ENCODE measurements around the gene ORC1.
"Not testable (repeated sequence)": the region's sequence is repeated elsewhere in the genome, so short reads cannot be mapped to it uniquely, and the experiment has no call there.

Gene ORC1

DNA sequence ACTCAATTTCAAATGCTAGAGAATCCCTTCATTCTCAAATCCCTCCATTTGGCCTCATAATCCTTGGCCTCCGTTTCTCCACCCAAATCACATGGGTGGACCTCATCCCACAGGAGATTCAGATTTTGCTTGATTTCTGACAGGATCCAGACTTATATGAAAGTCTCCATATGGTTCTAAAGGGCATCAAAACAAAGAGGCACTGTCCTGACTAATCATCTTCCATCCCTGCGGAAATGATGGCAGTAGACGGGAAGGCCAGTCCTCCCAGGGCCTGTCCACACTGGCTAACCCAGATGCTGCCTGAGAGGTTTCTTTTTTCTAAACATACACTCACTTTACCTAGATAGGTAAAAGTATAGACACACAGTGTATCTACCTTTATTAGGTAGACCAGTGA, 18.8 kb downstream of the ORC1 start:
- DNase-seq: no peak

DNA sequence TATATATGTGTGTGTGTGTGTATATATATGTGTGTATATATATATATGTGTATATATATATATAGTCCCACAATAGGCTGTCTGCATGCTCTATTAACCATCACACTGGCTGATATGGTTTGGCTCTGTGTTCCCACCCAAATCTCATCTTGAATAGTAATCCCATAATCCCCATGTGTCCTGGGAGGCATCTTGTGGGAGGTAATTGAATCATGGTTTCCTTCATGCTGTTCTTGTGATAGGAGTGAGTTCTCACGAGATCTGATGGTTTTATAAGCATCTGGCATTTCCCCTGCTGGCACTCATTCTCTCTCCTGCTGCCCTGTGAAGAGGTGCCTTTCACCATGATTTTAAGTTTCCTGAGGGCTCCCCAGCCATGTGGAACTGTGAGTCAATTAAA, 34.4 kb downstream of the ORC1 start:
- not testable (repeated sequence) for DNase-seq

DNA sequence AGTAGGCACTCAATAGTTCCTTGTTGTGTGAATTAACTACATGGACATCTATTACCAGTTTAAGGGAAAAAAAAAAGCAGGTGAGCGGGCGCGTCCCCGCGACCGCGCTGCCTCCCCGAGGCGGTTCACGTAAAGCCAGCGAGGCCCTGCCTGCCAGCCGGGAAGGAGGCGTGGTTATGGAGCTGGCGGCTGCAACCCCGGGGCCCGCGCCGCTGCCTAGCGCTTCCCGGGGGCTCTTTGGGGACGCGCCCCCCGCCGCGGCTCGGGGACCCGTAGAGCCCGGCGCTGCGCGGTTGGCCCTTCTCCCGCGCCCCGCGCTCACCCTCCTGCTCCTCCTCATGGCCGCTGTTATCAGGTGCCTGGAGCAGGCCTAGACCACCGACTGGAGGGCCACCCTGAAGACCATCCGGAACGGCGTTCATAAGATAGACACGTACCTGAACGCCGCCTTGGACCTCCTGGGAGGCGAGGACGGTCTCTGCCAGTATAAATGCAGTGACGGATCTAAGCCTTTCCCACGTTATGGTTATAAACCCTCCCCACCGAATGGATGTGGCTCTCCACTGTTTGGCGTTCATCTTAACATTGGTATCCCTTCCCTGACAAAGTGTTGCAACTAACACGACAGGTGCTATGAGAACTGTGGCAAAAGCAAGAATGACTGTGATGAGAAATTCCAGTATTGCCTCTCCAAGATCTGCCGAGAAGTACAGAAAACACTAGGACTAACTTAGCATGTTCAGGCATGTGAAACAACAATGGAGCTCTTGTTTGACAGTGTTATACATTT, 35.6 kb downstream of the ORC1 start:
- peak; percentile 62 for DNase-seq

DNA sequence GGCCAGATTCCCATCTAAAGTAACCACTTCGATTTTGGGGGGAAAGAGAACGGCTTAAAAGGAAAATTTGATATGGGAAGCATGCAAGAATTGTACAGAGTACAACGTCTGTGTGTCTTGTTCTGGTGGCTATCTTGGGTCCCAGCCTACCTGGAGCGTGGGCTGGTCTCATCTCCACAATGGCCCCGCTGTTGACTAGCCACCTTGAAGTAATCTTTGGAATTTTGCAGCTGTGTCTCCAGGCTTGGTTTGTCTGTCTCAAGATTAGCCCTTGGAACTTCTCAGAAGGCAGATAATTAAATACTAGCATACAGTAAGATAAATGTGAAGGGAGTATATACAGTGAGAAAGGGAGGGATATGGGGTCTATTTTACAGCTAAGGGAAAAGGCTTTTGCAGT, 37.0 kb downstream of the ORC1 start:
- DNase-seq: no peak

DNA sequence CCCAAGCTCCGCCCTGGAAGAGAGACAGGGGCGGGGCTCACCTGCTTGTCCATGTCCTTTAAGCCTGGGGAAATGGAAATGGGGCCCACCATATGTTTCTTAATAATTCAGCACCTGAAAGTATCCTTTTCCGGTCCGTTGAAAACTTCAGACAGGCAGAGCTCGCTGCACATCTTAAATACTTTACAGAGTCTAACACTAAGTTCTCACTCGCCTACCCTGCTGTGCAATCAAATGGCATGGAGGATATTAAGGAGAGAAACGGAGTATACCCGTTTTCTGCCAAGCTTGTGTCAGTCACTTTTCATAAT, 37.8 kb downstream of the ORC1 start:
- DNase-seq: no peak

DNA sequence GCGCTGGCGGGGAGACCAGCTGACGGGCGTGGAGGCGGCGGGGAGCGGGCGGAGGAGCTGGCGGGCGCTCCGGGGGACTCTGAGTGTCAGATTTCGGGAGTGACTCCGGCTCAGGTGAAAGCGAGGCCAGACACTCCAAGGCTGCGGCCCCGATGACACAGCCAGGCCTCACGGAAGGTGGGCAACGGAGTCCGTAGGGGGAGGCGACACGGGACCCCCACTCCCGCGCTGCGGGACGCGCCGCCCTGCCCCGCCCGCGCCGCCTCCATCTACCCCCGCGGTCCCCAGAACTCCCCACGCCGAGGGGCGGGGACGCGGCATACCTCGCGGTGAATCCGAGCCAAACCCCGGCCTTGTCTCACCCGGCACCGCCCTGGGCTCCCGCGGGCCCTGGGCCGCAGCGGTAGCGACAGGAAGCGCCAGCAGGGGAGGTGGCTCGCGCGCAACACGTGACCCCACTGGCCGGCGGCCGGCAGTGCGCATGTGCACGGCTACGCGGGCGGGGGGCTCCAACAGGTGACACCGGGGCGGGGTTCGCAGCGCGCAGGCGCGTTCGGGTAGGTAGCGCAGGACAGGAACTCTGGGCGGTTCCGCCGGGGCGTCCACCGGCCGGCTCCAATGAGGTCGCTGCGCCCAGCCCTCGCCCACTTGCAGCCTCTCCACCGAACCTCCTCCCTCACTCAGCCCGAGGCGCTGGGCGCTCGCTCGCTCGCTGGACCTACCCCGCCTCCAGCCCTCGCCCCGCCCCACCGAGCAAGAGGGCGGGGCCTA, 38.3 kb downstream of the ORC1 start, which contains the start of gene CC2D1B:
Gene CC2D1B (minus strand): TSS at position 460 of the 771 bp plus-strand sequence. CDS start 1,585 bp downstream, outside the sequence.
- peak; percentile 100 for DNase-seq

DNA sequence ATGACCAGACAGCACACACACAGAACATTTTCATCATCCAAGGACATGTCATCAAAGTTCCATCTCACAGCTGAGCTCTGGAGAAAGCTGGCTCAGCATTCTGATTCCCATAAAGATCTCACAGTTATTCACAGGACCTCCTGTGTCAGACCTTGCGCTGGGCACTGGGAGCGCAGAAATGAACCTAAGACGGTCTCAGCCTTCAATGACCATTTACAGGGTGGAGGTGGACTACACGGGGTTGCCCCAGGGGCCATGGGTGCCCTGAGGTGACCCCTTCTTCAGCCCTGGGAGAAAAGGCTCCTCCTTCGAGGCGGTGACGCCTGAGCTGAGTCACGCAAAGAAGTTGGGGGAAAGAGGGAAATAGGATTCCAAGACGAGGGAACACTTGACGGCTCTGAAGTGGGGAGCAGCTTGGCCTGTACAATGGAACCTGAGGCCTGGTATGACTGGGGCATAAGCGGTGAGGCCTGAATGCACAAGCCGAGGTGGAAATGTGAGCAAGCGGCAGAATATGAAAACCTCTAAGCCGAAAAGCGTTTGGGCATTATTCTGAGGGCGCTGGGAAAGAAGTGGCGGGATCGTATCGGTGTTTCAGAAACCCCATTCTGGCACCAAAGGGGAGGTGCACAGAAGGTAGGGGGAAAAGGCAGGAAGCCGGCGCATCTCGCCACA, 39.0 kb downstream of the ORC1 start:
- no peak for DNase-seq

DNA sequence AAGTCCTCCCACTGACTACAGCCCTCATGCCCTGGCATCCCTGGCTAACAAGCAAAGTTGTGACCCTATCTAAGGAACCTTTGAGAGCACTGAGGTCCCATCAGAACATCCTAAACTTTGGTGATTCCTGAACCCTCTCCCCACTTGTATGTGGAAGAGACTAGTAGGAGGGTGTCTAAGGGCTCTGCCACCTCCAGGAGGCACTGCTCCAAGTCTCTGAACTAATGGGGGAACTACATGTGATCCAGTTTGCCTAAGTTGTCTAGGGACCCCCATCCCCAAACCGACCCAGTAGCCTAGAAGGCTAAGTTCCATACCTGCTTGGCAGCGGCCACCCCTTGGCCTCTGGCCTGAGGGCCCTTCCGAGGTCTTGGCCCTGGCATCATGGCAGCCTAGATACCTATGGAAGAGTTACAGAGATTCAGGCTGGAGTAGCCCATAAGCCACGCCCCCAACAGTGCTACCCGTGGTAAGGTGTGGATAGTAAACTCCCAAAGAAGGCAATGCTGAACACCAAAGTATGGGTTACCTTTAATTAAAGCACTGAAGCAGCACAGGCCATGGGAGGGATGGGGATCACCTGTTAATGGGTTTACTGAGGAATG, 39.9 kb downstream of the ORC1 start:
- no peak for DNase-seq

DNA sequence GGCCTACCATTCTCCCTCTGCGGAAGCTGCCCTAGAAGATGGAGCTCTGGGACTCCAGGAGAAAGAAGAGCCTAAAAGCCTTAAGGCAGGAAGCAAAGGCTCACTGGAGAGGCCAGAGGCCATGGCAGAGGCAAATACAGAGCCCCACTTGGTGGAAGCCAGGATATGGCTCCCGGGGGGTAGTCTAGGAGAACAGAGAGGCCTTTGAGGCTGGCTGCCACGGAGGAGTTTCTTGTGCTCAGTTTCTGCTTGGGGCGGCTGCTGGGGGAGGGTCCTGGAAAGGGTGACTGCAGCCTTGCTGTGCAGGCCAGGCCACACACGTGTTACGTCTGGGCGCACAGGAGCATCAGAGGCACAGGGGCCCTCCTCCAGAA, 43.6 kb downstream of the ORC1 start:
- no peak for DNase-seq

DNA sequence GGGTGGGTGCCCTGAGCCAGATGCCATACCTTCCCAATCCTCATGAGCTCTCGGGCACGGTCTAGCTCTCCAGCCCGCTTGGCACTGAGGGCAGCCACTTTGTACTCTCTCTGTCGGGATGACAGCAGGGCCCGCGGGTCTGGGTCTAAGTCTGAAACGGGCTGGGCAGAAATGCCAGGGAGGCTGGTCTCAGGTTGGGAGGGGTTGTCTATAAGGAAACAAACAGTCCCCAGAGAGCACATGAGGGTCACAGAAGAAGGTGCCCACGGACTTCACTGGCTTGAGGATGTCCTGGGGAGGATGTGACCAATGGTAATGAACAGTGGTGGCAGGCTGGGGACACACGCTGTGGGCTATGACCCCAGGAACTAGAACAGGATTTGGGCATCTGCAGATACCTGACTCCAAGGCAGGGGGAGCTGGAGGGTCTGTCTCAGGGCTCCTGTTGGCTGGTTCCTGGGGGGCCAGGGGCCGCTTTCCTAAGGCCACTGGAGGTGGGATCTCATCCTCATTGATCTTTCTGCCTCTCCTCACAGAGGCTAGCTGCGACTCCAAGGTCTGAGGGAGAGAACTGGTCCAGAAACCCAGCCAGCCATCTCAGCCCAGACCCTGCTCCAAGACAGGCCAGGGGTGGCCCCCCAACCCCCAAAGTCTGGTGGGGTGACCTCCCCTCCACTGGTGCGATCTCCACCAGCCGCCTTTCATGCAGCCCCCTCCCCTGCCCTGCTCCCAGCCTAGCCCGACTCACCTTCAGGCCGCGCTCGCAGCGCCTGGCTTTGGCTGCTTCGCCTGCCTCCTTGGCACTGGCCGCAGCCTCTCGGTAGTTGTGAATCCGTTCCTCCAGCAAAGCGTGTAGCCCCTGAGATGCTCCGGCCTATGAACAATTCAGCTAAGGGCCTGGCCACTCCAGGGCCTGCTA, 44.3 kb downstream of the ORC1 start:
- DNase-seq: no peak

DNA sequence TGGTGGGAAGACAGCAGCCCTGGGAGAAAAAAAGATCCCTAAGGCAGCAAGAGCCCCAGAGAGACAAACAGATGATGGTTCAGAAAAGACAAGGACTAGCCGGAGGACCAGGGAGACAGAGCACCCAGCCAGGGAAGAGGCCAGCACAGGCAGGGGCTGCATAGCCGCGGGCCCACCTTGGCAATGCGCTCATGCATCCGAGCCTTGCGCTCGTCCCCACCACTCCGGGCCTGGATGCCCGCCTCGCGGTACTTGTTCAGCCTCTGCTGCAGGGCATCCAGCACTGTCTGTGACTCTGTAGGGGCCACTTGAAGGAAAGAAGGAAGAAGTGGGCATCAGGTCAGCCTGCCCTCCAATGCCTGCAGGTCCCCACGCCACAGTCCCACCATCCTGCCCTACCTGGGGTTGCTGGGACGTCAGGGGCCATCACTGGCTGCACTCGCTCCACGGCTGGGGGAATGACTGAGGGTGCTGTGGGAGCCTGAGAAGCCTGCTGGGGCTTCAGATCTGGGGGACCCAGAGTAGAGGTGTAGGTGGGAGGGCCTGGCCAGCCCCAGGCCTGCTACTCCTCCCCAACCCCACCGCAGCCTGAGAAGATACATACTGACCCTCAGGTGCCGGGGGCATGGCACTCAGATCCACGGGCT, 45.2 kb downstream of the ORC1 start:
- DNase-seq: no peak

DNA sequence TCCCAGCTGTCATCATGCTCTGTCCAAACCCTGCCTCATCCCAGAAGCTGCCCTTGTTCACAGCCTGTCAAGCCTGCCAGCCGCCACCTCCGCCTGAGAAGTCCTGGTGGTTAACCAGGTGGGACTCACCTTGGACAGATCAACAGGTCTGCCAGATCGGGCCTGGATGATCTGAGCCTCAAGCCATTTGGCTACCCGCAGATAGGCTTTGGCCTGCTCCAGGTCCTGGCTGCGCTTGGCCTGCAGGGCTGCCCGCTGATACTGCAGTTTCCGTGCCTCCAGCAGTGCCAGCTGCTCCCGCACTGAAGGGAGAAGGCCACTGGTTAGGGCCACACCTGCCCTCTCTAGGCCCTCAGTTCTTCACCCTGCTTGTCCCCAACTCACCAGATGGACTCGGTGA, 46.8 kb downstream of the ORC1 start:
- no peak for DNase-seq

DNA sequence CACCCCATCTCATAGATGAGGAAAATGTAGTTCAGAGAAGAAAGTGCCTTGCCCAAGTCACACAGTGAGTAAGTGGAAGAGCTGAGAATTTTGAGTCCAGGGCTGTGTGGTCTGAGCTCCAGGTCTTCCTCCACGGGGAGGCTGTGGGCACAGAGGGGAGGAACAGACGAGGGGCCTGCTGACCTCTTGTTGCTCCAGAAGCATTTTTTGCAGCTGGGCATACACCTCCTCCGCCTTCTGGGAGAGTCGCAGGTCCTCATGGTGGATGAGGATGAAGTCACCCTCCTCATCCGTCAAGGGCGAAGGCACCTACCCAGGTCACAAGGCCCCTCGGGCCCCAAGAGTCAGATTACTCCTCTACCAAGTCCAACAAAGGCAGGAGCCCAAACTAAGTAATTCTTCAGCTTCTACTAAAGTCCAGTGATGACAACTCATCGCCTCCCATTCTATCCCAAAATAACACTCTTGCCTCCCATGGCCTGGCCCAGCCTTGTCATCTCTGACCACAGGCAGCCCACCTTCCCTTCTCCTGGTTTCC, 47.3 kb downstream of the ORC1 start:
- no peak for DNase-seq

DNA sequence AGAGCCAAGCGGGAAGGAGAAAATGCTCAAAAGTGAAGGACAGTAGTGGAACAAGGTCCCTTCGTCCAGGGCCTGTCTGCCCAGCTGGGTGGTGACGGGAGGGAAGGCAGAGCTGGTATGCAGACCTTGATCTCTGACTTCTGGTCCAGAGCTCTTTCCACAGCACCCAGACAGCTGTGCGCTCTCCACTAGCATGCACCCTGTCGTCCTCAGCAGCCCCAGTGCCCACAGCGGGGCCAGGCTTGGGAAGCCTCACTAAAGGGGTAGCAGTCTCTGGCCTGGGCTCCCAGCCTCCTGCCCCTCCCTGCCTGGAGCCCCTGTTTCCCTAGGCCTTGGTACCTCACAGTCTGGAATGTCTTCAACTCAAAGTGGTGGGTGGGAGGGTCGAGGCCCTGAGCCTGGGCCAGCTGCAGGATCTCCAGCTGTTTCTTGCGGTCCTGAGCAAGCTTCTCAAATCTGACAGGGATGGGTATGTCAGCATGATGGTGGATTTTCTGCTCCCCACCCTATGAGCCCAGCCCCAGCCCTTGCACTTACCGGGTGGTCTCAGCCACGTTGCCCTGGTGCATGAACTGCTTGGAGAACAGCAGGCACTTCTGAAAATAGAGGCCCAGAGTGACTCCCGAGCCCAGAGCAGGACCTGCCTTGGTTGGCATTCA, 48.2 kb downstream of the ORC1 start:
- no peak for DNase-seq

DNA sequence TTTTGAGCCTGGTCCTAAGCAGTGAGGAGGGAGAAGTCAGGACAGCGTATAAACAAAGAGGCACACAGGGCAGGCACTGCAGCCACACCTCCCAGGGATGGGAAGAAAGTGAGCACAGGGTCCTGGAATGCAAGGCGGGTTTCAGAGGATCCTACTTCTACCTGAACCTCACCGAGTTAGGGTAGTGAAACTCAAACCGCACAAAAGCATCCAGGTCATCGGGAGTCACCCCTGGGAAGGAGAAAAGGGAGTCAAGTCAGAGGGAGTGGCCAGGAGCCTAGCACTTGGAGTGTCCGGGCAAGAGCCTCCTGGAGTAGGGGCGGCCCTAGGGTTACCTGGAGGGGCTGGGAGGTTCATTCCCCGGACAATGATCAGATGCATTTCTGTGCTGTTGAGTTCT, 48.8 kb downstream of the ORC1 start:
- no peak for DNase-seq

DNA sequence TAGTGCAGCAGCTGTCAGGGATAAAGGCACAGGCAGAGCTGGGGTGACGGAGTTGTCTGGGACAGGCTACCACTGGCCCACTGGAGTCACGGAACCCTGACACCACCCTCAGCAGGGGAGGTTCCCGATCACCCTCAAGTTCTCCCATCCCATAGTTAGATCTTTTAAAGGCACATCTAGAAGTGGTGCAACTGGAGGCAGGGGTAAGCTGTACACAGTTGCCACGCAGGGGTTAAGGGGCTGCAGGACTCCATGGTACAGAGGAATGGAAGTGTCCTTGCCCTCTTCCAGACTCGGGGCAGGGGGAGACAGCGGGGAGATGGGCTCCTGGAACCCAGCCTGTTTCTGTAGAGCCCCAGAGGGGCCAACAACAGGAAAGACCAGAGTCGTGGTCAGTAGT, 51.5 kb downstream of the ORC1 start:
- no peak for DNase-seq

DNA sequence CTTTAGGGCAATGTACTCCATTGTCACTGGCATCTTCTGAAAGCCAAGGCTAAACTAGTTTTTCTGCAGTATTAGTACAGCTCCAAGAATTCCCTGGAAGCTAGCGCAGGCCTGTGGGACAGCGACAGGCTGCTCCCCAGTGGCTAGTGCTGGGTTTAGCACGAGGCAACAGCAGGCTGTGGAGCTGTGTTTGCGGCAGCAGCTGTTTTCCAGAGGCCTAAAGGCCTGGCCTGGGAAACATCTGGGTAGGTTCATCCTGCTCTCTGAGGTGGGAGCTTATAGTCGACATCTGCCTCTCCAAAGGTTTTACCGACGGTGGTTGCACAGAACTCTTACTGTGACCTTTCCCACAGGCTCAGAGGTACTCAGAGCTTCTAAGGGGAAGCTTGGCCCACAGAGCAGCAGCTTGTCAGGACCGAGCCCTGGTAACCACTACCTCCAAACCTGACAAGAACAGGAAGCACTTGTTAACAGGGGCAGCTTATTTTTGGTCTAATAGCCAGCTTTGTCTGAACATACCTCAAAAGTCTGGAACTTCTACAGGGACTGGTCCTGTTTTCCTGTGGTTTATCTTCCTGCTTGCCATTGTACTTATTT, 55.4 kb downstream of the ORC1 start:
- DNase-seq: no peak

DNA sequence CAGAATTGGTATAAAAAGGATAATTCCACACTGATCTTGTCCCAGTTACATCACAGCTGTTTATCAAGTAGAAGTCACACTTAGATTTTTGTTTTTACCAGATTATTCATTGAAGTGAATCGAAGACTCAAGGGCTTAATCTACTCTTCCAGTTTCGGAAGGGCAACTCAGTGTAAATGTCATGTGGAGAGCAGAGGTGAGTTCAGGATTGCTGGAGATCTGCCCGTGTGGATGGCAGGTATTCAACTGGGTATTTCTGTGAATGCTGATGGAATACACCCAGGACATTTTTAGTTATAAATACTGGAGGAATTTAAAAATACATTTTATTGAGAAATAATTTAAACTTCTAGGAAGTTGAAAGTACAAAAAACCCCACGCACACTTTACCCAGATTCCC, 57.6 kb downstream of the ORC1 start:
- no peak for DNase-seq

DNA sequence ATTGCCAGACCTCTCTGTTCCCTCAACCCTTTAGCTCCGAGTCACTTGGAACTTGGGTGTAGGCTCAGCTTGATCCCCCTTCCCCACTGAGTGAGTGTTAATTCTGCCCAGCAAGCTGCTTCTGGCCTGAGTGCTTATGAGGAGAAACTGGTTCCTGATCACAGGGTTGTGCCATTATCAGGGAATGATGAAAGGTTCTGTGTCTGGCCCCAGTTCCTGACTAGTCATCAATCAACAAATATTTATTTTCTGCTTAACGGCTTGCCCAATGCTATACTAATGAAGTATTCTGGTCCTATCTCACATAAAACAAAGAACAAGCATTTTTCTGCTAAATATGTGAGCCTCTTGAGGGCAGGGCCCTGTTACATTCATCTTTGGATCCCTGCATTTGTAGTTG, 59.0 kb downstream of the ORC1 start:
- no peak for DNase-seq

DNA sequence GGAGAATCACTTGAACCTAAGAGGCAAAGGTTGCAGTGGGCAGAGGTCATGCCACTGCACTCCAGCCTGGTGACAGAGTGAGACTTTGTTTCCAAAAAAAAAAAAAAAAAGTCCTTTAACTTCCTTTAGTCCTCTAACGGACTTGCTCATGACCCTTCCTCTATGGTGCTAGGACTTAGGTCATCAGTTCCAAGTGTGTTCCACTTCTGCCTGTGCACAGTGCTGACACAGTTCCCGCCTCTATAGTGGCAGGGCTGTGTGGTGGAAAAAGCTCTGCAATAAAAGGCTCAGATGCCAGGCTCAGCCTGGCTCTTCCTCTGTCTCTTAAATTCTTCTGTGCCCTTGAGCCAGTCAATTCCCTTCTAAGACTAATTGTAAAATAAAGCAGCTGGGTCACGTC, 60.2 kb downstream of the ORC1 start:
- no peak for DNase-seq
